Erythroblast (primary cell): Measurements from ENCODE around the gene CHAF1A.

Experiments used
- GATA1 ChIP-seq: IDR thresholded peaks from 2 replicates; pipeline ENCODE4 v1.6.1; 2011; ENCODE audit warnings: low read depth, mild to moderate bottlenecking, control low read depth, low read length, moderate library complexity
- POLR2A ChIP-seq: IDR thresholded peaks from 2 replicates; pipeline ENCODE4 v1.6.1; 2011; ENCODE audit warnings: mild to moderate bottlenecking, low read length

DNA sequence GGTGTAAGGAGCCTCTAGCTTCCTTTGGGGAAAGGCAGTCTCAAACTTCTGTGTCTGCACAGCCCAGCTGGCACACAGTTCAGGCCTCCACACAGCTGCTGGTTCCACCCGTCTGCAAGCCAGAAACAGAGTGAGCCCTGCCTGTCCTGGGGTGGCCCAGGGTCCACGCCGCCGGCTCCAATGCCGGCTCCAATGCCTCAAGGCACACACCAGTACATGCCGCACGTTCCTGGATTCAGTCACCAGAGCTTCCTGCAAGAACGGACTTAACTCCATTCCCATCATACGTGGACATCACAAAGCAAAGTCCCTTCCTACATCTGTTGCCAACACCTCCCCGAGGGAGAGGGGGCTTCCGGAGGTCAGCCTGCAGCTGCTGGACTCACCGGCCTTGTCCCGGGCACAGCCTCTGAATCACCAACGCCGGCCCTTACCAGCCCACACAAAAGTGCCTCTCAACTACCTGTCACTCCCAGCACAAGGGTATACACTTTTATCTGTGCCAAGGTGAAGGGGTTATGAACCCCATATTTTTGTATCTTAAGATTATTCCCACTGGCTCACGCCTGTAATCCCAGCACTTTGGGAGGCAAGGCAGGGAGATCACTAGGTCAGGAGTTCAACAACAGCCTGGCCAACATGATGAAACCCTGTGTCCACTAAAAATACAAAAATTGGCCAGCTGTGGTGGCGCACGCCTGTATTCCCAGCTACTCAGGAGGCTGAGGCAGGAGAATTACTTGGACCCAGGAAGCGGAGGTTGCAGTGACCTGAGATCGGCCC is 10.5 kb upstream of the CHAF1A start:
- TF ChIP-seq POLR2A (no peak), GATA1 (no peak)
